HepG2 (cell line): Measurements from ENCODE around the gene ALS2CL. TPM values are rescaled to one million over a fixed set of nuclear protein-coding genes. Genes with fewer than 3 reads are reported as not detected.
A peak's percentile ranks its signal among the peaks of the same experiment; 100 is the strongest.

Experiments used
- ATAC-seq: fragments of 200-7000 bp; cut with Tn5 transposase; 3 replicates; pipeline ENCODE4 v1.9.1; 2020; ENCODE audit warnings: mild to moderate bottlenecking, moderate library complexity
- BruUV-seq: library from RNA; stranded (reverse); fragments of 400-500 nt; replicated peaks from 2 replicates; lab custom pipeline; 2021; lab: Mats Ljungman, UMichigan
- CTCF ChIA-PET: fragments of 300-600 bp; formaldehyde crosslinking; extraction: SDS; loops from one replicate; lab custom pipeline; 2021; ENCODE audit warnings: low total read pairs, inconsistent platforms, low intra/inter-chr PET ratio; lab: Yijun Ruan, JAX
- POLR2A ChIA-PET: fragments of 350-600 bp; sonication (Branson Sonifier 250); formaldehyde crosslinking; loops from one replicate; lab custom pipeline; 2020; ENCODE audit warnings: antibody characterized with exemption, inconsistent platforms; lab: Yijun Ruan, JAX
- DNase-seq: peaks from one replicate; pipeline ENCODE4 v3.0.0-alpha.2; 2015; ENCODE audit warnings: low spot score
- FAIRE-seq: peaks from 3 replicates; lab custom pipeline; 2011; peaks lifted over from hg19 to GRCh38; lab: Jason Lieb, UNC
- H2AFZ ChIP-seq: one replicate; pipeline ENCODE4 v1.6.1; 2011; ENCODE audit warnings: low read length, inconsistent platforms
- H3K27ac ChIP-seq: fragments of 300-600 bp; 3 replicates; pipeline ENCODE4 v1.8.0; 2011; ENCODE audit warnings: mixed run types, mild to moderate bottlenecking, mixed read lengths, low read length, inconsistent platforms; ENCODE audit not compliant: insufficient read depth; ENCODE audit errors: extremely low read length
- H3K27me3 ChIP-seq, 2 experiments: fragments of 200-600 bp in 1 of 2; 2 replicates in 1 of 2; 3 replicates in 1 of 2; pipeline versions ENCODE4 v1.6.0 to v1.8.0; 2011; ENCODE audit warnings: low read length in 2 of 2, mild to moderate bottlenecking in 2 of 2, moderate library complexity in 2 of 2, inconsistent platforms in 1 of 2; ENCODE audit not compliant: insufficient read depth in 2 of 2, control insufficient read depth in 1 of 2
- H3K36me3 ChIP-seq, 2 experiments: fragments of 200-600 bp in 1 of 2; replicated peaks in 1 of 2; 2 replicates in 1 of 2; 3 replicates in 1 of 2; pipeline versions ENCODE4 v1.5.1 to v1.8.0; 2011; ENCODE audit warnings: low read length in 2 of 2, inconsistent platforms in 1 of 2; ENCODE audit not compliant: insufficient read depth in 2 of 2, control insufficient read depth in 1 of 2
- H3K4me1 ChIP-seq: 2 replicates; pipeline ENCODE4 v1.5.1; 2012; ENCODE audit warnings: low read length, inconsistent platforms; ENCODE audit not compliant: insufficient read depth
- H3K4me2 ChIP-seq: 2 replicates; pipeline ENCODE4 v1.6.0; 2011; ENCODE audit warnings: low read depth, low read length, inconsistent platforms
- H3K4me3 ChIP-seq, 3 experiments: fragments of 200-600 bp in 1 of 3; sonication (generic), shearing (Covaris generic) in 1 of 3; replicated peaks in 1 of 3; 2 replicates each; pipeline ENCODE4 v1.5.1; 2011 to 2016; ENCODE audit warnings: low read length in 3 of 3, inconsistent platforms in 2 of 3, low read depth in 2 of 3, mild to moderate bottlenecking in 2 of 3, control low read depth in 1 of 3, mixed read lengths in 1 of 3; ENCODE audit not compliant: insufficient read depth in 1 of 3
- H3K79me2 ChIP-seq: one replicate; pipeline ENCODE4 v1.6.1; 2011; ENCODE audit warnings: low read length, inconsistent platforms; ENCODE audit not compliant: insufficient read depth
- H3K9ac ChIP-seq: 2 replicates; pipeline ENCODE4 v1.6.0; 2011; ENCODE audit warnings: mild to moderate bottlenecking, low read depth, low read length, inconsistent platforms; ENCODE audit not compliant: insufficient read depth
- H3K9me3 ChIP-seq: 2 replicates; pipeline ENCODE4 v1.5.1; 2012; ENCODE audit warnings: mild to moderate bottlenecking, low read length
- H4K20me1 ChIP-seq: 2 replicates; pipeline ENCODE4 v1.6.0; 2011; ENCODE audit warnings: inconsistent platforms, mild to moderate bottlenecking, low read length, moderate library complexity; ENCODE audit not compliant: insufficient read depth
- AHDC1 ChIP-seq: sonication (generic); formaldehyde crosslinking; IDR thresholded peaks from 2 replicates; pipeline ENCODE4 v1.5.1; 2020; ENCODE audit warnings: mild to moderate bottlenecking, missing genetic modification reagents, borderline replicate concordance
- CTCF ChIP-seq: sonication (generic); formaldehyde crosslinking; IDR thresholded peaks from 2 replicates; pipeline ENCODE4 v1.5.0; 2020; ENCODE audit warnings: mild to moderate bottlenecking, missing genetic modification reagents, moderate library complexity
- KDM2A ChIP-seq: sonication (generic); formaldehyde crosslinking; IDR thresholded peaks from 2 replicates; pipeline ENCODE4 v1.4.0; 2020; ENCODE audit warnings: low read depth, missing genetic modification reagents, borderline replicate concordance
- NBN ChIP-seq: fragments of 450-650 bp; conservative IDR thresholded peaks from 2 replicates; pipeline ENCODE4 v1.6.1; 2017
- NR1H2 ChIP-seq: sonication (generic); formaldehyde crosslinking; IDR thresholded peaks from 2 replicates; pipeline ENCODE4 v1.8.1; 2022; ENCODE audit warnings: low read depth, missing genetic modification reagents, borderline replicate concordance
- POGZ ChIP-seq: sonication (generic); formaldehyde crosslinking; IDR thresholded peaks from 2 replicates; pipeline ENCODE4 v1.4.0; 2020; ENCODE audit warnings: mild to moderate bottlenecking, missing genetic modification reagents
- STAG1 ChIP-seq: sonication (generic); formaldehyde crosslinking; IDR thresholded peaks from 2 replicates; pipeline ENCODE4 v1.4.0; 2020; ENCODE audit warnings: missing genetic modification reagents
- TGIF2 ChIP-seq: IDR thresholded peaks from 2 replicates; pipeline ENCODE4 v1.6.1; 2016; ENCODE audit warnings: control low read depth, missing compliant biosample characterization
- TSC22D2 ChIP-seq: sonication (generic); formaldehyde crosslinking; IDR thresholded peaks from 2 replicates; pipeline ENCODE4 v1.5.1; 2020; ENCODE audit warnings: missing genetic modification reagents, mild to moderate bottlenecking, borderline replicate concordance
- WGBS: methylation state at CpG from one replicate; pipeline ENCODE4 v1.1.6; 2017; ENCODE audit warnings: low lambda C conversion rate; 5-methylcytosine and 5-hydroxymethylcytosine counted together
- in situ Hi-C: cut with HindIII; loops from 2 replicates; pipeline ENCODE4 v1.10.0; 2017; ENCODE audit warnings: low pct_unique_long_range_greater_than_20kb; ENCODE audit not compliant: extremely low pct_ligation_motif_present
- intact Hi-C: fragments of 100-400 bp; cut with micrococcal nuclease; formaldehyde crosslinking; loops from one replicate; pipeline ENCODE4 v1.10.0; 2022; ENCODE audit not compliant: unreplicated experiment
- polyA plus RNA-seq, 8 experiments: library from polyadenylated mRNA; depleted of rRNA in 3 of 8; stranded (reverse) in 7 of 8; unstranded in 1 of 8; fragments of >200 nt; fragmentation: Illumina TruSeq in 4 of 8; extraction: Trizol in 4 of 8; gene quantifications; 2 replicates each; pipeline versions ENCODE4 v1.2.1 to v1.2.3, GENCODE V29; 2011 to 2016; ENCODE audit warnings: low read depth in 4 of 8, missing spikeins in 1 of 8, mixed read lengths in 1 of 8; ENCODE audit not compliant: insufficient read depth in 1 of 8
- total RNA-seq, 5 experiments: library from RNA; depleted of rRNA; stranded (reverse); fragments of >200 nt; fragmentation: Illumina TruSeq; extraction: Trizol; gene quantifications; 2 replicates each; pipeline ENCODE4 v1.2.3, GENCODE V29; 2016; ENCODE audit warnings: low read depth in 1 of 5

ALS2CL gene
- total and polyA plus RNA-seq, 2 of the 13 experiments (the other 11 are each of a cell fraction or from before 2014, with no cell fraction given), result not detected

DNA sequence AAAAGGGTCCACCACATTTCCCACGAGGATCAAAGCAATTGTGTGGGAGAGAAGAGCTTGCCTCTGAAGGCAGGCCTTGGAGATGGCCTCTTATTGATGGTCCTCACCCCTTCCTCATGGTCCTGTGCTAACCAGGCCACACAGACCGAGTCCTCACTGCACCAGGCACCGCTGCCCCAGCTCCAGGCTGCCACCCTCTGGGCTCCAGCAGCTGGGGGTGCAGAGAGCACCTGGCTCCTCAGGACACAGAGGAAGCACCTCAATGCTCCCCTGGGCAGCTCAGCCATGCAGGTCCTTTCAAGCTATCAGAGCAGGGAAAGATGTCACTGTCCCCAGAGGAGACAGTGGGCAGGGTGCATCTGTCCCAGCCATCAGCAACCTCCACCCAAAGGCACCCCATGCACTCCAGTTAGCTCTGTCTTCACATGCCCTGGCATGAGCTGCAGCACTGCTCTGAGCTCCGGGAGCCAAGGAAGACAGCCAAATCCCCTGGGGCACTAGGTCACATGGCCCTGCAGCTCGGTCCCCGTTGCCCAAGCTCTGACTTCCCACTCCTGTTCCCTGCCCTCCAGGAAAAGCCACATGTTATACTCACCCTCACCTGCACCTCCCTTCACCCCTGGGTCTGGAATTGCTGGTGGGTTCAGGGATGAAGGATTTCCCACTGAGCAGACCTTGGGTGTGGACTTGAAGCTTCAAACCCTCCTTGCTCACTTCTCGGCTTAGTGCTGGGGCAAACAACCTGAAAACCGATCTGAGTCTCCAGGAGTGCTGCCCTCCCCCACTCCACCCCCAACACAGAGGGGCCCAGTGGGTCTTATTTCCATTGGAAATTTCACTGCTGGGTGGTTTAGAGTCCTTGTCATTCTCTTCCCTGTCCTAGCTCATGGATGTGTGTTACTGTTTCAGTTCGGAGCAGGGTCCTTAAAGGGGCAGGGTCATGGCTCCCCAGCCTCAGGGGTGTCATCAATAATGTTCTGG, 32.6 kb downstream of the ALS2CL start:
- H3K79me2 ChIP-seq, result no peaks in the 10 kb centered on the region
- no peak for FAIRE-seq
- no peak for TF ChIP-seq TSC22D2 (CRISPR knock-in tag)
- TF ChIP-seq STAG1, result peak; percentile 49; the same call in 1 of the 2 replicates
- peak; percentile 54 for TF ChIP-seq CTCF (CRISPR knock-in tag)
- TF ChIP-seq, all 625 proteins: peak for 2
- H3K4me1 ChIP-seq, result no peaks in the 10 kb centered on the region
- H3K9ac ChIP-seq, result no peak overlapping the region
- WGBS, result 12% methylated on average over 3 of the region's 9 CpGs
- H2AFZ ChIP-seq, result no peak overlapping the region
- intact Hi-C loops (no loop called here), in situ Hi-C loops (loop anchor here (10.0 kb wide), 1 partner anchor 176 kb away; no protein-coding TSS in a partner anchor)
- CTCF ChIA-PET, result no interaction called here
- H3K27me3 ChIP-seq, result peaks cover 3 to 28% of the 10 kb centered on the region in 2 experiments; a peak in 2 of 5 replicates
- H3K4me2 ChIP-seq, result no peak overlapping the region
- no peaks in the 10 kb centered on the region for H4K20me1 ChIP-seq
- DNase-seq (no peak), ATAC-seq (peak; percentile 63)
- no peak overlapping the region for H3K27ac ChIP-seq
- H3K9me3 ChIP-seq, result no peaks in the 10 kb centered on the region
- H3K4me3 ChIP-seq, result no peak overlapping the region
- no peaks in the 10 kb centered on the region for H3K36me3 ChIP-seq
- no TSS peak for BruUV-seq
- POLR2A ChIA-PET, result no interaction called here

GRCh38 chr3:46660003-46660402, 33.5 kb downstream of the ALS2CL start:
- no peak for DNase-seq
- Histone ChIP-seq H3K4me2 (no peak overlapping the region), H3K79me2 (no peaks in the 10 kb centered on the region), H4K20me1 (no peaks in the 10 kb centered on the region), H2AFZ (no peak overlapping the region), H3K4me1 (no peaks in the 10 kb centered on the region), H3K9me3 (no peaks in the 10 kb centered on the region), H3K27me3 (peaks cover 3 to 22% of the 10 kb centered on the region in 2 experiments; a peak in 2 of 5 replicates), H3K4me3 (no peak overlapping the region), H3K9ac (no peak overlapping the region), H3K36me3 (no peaks in the 10 kb centered on the region), H3K27ac (no peak overlapping the region)
- no peak for FAIRE-seq
- WGBS, result 36% methylated on average over 5 of the region's 6 CpGs
- ChIA-PET POLR2A (no interaction called here), CTCF (no interaction called here)
- in situ Hi-C loops, result loop anchor here (10.0 kb wide), 1 partner anchor 175 kb away; no protein-coding TSS in a partner anchor
- intact Hi-C loops, result no loop called here
- BruUV-seq, result no TSS peak
- ATAC-seq, result no peak
- TF ChIP-seq POGZ (CRISPR knock-in tag) (no peak), TGIF2 (CRISPR knock-in tag) (no peak), KDM2A (CRISPR knock-in tag) (no peak), AHDC1 (CRISPR knock-in tag) (no peak), NR1H2 (CRISPR knock-in tag) (no peak), NBN (no peak)
